Measurements from ENCODE around the gene UBE2E2.

UBE2E2 gene

DNA sequence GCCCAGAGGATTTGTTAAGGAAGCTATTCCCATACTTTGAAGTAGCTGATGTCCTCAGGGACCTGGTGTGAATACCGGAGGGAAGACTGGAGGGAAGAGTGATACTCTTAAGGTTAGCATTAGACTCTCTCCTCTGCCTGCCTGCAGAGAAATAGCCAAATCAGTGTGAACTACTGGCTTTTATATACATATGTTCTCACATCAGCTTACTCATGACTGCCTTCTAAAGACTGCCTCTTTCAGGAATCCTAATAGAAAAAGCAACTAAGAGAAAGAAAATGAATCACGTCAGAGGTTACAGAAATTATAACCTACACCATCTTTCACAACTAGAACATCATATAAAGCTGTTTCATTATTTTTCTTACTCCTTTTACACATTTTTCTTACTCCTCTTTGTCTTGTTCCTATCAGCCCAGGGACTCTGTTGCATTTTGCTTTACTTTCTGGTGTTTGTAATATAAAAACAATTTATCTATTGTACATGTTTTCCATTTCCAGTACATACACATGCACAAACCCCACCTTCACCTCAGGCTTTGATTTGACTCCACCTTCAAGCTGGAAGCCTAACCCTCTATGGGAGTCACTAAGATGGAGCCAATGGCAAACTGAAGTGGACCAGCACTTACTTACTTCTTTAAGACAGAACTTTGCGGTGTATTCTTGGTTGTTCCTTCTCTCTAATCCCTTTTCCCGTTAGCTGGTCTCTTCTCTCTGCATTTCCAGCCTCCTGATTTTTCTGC, 345.0 kb downstream of the UBE2E2 start:
- no peak for DNase-seq

DNA sequence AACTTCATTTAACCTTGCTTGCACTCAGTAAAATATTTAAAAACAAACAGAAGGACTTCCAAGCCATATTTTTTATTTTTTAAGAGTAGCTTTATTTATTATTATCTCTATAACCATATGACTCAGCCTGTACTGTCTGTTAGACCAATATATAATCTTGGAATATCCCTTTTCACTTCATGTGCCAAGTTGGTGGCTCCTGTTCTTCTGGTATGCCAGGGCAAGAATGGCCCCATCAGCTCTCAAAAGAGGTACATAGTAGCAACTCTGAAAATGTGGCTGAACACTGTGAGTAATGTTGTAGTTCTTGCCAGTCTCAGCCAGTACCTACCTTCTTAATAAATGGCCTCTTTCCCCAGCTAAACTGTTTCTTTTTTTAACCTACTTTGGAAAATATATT, 345.6 kb downstream of the UBE2E2 start:
- DNase-seq: no peak

DNA sequence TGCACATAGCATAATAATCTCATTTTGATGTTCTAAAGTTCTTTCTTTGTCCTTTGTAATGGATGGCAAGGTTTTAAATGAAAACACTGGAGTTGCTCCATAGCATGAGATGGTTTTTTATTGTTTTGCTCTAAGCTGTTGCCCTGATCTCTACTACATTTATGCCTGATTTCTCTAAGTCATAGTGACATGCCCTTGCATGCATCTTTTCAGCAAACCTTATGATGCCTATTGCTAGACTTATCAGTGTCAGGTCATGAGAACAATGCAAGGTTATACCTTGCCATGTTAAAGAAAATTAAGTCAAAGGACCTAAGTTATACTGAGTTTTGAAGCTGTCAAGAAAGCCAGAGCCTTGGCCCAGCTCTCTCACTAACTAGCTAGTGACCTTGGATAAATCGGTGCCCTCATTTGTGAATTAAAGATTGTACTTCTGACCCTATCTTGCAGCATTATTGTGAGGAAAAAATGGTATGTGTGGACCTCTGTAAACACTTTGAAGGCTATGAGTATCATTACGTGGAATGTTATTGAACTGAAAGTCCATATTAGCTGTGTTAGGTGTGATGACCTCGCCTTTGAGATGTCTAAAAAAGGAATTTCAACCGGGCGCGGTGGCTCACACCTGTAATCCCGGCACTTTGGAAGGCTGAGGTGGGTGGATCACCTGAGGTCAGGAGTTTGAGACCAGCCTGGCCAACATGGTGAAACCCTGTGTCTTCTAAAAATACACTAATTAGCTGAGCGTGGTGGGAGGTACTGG, 346.2 kb downstream of the UBE2E2 start:
- no peak for DNase-seq

DNA sequence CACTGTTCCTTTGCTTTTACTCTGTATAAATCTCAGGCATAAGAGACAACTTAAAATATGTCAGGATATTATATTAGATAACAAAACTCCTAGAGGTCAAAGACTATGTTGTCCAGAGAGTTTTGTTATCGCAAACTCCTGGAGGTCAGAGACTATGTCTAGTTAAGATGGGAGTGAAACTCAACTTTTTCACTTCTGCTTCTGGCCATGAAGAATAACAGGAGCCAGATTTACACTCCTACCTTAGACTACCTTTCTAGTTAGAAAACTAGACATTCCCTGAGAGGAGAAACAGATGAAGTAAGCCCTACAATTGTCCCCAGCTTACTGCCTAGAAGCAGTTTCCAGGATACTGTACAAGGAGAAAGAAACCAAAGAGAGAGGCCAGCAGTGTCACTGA, 347.3 kb downstream of the UBE2E2 start:
- DNase-seq: no peak

DNA sequence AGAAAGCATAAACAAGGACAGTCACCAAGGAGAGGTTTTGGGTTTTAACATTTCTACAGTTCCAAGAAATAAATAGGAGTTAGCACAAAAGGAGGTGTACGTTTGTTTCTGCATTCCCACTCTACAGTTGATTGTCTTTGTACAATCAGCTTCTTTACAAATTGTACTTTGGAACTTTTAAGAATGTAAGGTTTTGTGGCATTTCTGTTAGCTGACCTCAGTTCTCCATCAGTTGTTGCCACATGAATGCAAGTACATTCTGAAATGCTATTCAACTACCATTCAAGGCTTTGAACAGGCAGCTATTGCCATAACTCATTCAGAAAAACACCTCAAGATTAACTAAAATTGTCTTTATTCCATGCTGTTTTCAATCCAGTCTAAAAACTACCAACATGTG, 349.4 kb downstream of the UBE2E2 start:
- no peak for DNase-seq

DNA sequence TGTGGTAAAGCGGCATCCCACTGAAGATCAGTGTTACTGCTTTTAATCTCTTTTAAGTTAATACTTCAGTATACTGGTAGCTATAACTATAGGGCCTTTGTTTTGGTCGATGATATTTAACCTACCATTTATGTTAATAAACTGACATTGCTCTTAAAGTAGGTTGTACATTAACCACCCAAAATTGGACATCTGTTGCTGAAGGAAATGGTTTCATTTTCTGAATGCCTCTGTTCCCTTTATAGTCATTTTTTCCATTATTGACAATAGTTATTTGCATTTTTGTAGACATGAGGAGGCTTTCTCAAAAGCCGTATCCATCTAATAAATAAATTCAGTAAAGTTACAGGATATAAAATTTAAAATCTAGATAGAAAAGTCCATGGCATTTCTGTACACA, 350.2 kb downstream of the UBE2E2 start:
- no peak for DNase-seq

DNA sequence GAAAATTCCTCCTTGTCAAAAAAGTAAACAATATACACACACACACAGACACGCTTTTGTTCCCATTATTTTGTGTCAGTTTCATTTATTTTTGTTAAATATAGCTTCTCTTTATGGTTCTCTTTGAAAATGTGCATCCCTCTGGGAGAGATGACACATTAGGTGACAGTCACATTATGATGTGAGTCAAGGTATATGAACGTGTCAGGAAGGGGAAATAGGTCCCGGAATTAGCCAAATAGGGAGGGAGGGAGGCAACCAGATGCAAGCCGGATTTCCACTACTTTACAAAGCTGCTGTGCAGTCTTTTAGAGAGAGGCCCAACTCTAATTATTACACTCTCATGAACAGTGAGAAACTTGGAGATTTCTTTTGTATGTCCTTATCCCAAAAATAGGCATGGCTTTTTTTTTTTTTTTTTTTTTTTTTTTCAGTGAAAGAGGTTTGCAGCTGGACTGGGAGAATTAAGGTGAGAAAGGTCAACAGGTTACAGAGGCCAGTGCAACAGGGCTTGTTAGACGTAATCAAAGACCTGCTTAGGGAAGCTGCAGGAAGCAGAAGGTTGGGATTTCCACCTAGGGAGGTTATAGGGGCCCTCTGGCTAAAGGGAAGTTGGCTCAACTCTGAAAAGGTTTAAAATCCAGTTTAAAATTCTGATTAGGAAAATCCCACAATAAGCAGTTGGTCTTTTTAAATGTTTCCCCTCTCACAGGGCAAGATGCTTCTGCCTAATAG, 362.1 kb downstream of the UBE2E2 start:
- no peak for DNase-seq

DNA sequence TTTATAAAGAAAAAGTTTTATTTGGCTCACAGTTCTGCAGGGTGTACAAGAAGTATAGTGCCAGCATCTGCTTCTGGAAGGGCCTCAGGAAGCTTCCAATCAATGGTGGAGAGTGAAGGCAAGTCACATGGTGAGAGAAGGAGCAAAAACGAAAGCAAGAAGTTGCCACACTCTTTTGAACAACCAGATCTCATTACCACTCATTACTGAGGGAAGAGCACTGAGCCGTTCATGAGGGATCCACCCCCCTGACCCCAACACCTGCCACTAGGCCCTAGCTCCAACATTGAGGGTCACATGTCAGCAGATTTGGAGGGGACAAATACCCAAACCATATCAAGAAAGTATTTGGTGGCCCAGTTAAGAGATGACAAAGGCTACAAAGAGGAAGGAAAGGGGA, 363.4 kb downstream of the UBE2E2 start:
- no peak for DNase-seq

DNA sequence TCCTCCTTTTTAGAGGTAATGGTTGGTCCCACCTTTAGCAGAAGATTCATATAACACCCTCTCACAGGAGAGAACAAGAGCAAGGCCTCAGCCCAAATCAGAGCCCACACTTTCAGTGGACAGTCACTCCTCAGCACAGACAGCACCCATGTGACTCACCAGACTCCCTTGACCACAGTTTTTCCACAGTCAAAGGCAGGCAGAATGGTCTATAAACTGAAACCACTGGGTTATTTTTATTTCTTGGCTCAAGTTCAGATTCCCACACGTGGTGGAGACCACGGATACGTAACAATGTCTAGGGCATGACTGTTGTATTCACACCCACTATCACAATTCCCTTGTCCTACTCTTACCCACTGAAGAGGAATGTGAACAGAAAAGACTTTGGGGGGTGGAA, 364.8 kb downstream of the UBE2E2 start:
- DNase-seq: no peak

DNA sequence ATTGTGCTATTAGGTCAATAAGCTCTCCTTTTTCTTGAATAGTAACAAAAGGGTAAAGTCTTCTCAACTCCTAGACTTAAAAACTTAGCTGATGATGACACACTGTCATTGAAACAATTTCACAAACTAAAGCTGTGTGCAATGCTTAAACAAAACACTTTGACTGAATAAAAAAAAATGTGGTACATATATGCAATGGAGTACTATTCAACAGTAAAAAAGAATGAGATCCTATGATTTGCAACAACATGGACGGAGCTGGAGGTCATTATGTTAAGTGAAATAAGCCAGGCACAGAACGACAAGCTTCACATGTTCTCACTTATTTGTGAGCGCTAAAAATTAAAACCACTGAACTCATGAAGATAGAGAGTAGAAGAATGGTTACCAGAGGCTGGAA, 370.7 kb downstream of the UBE2E2 start:
- no peak for DNase-seq

DNA sequence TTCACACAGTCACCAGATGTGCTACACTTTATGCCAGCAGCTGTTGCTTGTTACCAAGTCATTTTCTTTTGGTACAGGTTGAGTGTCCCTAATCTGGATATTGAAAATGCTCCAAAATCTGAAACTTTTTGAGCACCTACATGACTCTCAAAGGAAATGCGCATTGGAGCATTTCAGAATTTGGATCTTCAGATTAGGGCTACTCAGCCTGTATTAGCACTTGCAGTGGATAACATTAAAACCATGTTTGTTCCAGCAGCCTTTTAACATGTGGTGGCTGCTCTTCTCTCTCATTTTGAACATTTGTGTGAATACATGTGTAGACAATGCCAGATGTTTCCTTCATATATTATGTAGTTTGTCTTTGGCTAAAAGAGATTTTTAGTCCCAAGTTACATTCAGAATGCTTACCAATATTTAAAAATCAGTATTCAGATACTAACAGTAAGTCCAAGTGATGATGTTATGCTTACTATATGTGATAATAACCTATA, 371.7 kb downstream of the UBE2E2 start:
- no peak for DNase-seq

DNA sequence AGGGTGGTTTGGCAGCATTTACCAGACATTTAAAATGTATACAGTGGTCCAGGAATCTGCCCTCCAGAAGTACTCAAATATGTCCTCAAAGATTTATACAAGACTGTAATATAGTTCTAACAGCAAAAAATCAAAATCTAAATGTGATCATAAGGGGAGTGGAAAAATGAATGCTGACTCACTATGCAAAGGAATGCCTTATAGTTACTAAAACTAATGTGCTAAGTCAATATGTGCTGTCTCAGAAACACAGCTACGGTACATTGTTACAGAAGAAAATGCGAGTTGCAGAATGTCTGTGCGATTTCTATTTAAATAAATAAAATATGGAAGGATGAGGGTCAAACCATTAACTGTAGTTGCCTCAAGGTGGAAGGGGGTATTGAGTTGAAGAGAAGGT, 372.6 kb downstream of the UBE2E2 start:
- no peak for DNase-seq

DNA sequence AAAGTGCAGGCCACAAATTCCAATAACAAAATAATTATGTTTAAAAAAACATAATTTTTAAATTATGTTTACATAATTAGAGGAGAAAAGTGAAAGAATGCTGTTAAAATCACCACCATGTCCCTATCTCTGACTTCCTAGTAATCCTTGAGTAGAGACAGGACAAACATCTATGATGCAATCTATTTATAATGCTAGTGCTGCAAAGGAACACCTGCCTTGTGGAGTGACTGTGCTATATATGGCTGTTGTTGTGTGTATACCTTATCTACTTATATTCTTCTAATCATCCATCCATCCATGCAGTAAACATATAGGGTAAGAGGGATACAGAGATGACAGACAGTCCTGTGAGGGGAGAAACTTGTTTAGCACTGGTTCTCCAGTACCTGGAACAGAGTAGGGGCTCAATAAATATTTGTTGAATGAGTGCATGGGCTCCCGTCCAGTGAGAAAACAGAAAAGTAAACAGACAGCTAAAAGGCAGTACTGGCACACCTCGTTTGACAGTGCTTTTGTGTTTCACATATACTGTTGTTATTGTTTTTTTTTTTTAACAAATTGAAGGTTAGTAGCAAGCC, 373.3 kb downstream of the UBE2E2 start:
- DNase-seq: no peak

DNA sequence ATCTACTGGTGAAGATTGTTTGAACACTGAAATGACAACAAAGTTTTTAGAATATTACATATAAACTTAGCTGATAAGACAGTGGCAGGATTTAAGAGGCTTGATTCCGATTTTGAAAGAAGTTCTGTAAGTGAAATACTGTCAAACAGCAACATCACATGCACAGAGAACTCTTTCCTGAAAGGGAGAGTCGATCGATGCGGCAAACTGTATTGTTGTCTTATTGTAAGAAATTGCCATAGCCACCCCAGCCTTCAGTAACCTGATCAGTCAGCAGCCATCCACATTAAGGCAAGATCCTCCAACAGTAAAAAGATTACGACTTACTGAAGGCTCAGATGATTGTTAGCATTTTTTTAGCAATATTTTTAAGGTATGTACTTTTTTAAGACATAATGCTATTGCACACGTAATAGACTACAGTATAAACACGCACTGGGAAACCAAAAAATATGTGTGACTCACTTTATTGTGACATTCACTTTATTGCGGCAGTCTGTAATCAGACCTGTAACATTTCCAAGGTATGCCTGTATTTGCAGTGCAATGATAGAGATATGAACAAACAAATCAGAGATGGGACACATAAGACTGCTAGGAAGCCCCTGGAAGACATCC, 377.1 kb downstream of the UBE2E2 start:
- no peak for DNase-seq

DNA sequence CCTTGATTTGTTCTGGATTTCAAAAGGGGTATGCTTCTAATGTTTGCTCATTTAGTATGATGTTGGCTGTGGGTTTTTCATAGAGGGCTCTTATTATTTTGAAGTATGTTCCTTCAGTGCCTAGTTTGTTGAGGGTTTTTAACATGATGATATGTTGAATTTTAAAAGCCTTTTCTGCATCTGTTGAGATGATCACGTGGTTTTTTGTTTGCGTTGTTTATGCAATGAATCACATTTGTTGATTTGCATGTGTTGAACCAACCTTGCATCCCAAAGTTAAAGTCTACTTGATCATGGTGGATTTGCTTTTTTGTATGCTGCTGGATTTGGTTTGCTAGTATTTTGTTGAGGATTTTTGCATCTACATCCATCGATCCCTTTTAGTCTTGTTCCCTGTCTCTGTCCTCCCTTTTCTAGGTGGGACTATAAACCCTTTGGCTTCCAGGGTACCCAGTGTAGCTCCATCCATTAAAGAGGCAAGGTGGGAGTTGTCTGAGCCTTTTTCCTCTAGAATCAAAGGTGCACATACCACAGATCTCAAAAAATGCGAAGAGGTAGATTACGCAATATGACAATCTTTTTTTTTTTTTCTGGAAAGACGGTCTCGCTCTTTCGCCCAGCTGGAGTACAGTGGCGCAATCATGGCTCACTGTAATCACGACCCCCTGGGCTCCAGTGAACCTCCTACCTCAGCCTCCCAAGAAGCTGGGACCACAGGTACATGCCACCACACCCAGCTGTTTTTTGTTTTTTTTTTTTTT, 381.0 kb downstream of the UBE2E2 start:
- no peak for DNase-seq

DNA sequence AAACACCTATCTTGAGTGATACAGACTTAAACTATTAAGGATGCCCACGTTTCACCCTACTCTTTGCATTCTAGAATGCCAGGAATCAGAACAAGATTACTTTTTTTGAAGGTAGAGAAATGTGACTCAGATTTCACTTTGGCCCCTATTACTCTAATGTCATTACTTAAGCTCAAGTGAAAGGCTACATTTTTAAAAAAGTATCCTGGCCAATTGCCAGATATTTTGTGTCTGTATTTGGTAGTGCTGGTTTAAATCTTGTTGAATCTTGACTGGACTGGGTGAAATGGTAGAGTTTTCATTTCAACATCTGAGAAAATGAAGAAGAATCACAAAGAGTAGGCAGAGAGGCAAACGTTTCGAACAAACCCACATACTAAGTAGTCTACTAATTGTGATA, 384.4 kb downstream of the UBE2E2 start:
- no peak for DNase-seq

DNA sequence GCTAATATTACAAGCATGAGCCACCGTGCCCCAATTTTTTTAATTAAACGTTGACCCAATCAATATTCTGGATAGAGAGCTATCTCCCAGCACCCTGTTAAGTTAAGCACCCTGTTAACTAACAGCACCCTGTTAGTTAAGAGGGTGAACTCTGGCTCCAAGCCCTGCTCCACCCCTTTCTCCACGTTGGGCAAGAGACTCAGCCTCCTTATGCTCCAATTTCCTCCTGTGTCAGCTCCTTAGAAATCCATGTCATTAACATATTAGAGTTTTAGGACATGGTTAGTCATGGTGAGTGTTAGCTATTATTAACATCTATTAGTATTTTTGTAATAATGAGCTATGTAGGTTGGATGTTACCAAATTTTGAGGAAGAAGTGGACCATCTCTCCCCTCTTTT, 385.4 kb downstream of the UBE2E2 start:
- DNase-seq: no peak

DNA sequence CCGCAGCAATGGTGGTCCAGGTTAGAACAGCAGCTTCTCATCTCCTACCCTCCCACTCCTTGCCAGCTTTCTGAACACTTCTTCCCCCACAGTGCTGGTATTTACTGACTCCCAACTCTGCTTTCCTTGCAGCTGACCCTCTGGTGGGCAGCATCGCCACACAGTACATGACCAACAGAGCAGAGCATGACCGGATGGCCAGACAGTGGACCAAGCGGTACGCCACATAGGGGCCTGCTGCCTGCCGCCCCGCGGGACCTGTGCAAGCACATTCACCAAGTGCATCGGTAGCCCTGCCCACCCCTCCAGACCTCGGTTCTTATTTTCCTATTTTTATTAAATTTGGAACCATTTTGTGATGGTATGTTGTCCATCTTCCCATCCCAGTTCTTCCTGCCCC, 386.5 kb downstream of the UBE2E2 start:
- DNase-seq: no peak

DNA sequence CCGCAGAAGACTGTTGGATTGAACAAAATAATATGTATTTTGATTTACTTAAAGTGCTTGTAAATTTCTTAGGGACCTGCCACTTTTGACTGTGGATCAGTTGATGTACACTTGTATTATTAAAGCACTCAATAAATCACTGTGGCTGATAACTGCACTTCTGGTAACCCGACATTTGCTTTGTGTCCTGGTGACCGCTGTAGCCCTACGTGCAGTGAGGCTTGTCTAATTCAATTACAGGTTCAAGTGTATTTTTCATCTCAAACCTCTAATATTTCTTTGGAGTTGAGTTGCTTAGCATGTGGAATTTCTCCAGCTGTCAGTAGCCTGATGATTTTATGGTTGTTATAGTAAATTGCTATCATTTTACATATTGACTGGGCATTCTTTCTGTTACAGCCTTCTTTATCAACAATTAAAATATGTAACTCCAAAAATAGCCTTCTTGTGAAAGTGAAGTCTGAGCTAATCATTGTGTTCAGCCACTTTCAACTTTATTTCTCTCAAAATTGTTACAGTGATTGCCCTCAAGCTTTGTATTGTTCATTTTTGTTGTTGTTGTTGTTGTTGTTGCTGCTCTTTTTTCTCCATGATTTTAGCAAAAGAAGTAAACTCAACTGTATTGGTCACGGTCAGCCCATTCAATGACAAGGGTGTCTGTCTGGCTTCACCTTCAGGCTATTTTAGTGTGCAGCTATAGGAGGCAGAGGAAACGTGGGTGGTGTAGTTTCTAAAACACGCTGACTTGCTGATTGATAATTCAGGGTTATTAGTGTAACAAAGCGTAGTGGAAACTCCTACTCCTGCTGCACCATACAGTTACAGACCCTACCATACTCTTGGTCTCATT, 387.5 kb downstream of the UBE2E2 start:
- DNase-seq: no peak

DNA sequence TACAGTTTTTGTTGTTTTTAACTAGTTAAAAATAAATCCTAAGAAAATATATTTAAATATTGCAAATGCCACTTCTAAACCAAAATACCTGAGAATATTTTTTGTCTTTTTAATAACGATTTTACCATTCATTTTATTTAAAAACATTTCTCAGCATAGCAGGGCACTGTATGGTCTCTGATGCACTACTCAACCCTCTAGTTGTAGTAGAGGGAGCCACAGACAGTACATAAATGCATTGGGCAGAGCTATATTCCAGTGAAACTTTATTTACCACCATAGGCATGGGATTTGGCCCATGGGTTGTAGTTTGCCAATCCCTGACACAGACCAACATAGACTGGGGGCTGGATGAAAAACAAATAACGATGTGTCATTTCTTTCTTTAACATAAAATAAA, 388.2 kb downstream of the UBE2E2 start:
- no peak for DNase-seq

All from stimulated activated CD4-positive, alpha-beta T cell treated with anti-CD3 and anti-CD28 coated beads, Interleukin-4, amount 100 ng/mL, for 24 hours (primary cell).